Natural killer cell (primary cell): ENCODE results near the gene FGR. TPM values are rescaled to one million over a fixed set of nuclear protein-coding genes. Genes with fewer than 3 reads are reported as not detected.

Experiments used
- ATAC-seq, 3 donors: fragments of 150-1000 bp in 2 of 3; fragments of 200-7000 bp in 1 of 3; cut with Tn5 transposase; 1 replicate in 1 of 3; 2 replicates in 2 of 3; pipeline ENCODE4 v1.10.0; 2021; ENCODE audit warnings: mild to moderate bottlenecking in 2 of 3, moderate library complexity in 2 of 3
- DNase-seq, 2 donors: peaks; one replicate each; pipeline versions ENCODE4 v3.0.0 to v3.0.0-alpha.2; 2013 to 2021; ENCODE audit warnings: mixed read lengths in 1 of 2
- H3K27ac ChIP-seq: one replicate; pipeline ENCODE4 v1.5.1; 2013; ENCODE audit warnings: mild to moderate bottlenecking, low read length
- H3K27me3 ChIP-seq: one replicate; pipeline ENCODE4 v1.6.1; 2013; ENCODE audit warnings: low read length; ENCODE audit not compliant: control insufficient read depth, insufficient read depth
- H3K36me3 ChIP-seq: one replicate; pipeline ENCODE4 v1.6.1; 2013; ENCODE audit warnings: low read length; ENCODE audit not compliant: control insufficient read depth, insufficient read depth
- H3K4me1 ChIP-seq: one replicate; pipeline ENCODE4 v1.6.1; 2013; ENCODE audit warnings: low read length; ENCODE audit not compliant: control insufficient read depth, insufficient read depth
- H3K4me3 ChIP-seq: one replicate; pipeline ENCODE4 v1.5.1; 2013; ENCODE audit warnings: low read length
- H3K9me3 ChIP-seq: one replicate; pipeline ENCODE4 v1.6.1; 2013; ENCODE audit warnings: low read length; ENCODE audit not compliant: control insufficient read depth, insufficient read depth
- H3K27ac Mint-ChIP-seq, 2 donors: one replicate each; pipeline ENCODE4 v1.8.0; 2022; ENCODE audit warnings: mild to moderate bottlenecking in 2 of 2, mixed read lengths in 2 of 2, moderate library complexity in 1 of 2
- H3K27me3 Mint-ChIP-seq, 2 donors: one replicate each; pipeline ENCODE4 v1.8.0; 2022; ENCODE audit warnings: low read depth in 2 of 2, mixed read lengths in 2 of 2
- H3K36me3 Mint-ChIP-seq: one replicate; pipeline ENCODE4 v1.8.0; 2022; ENCODE audit warnings: mixed read lengths
- H3K4me1 Mint-ChIP-seq, 2 donors: one replicate each; pipeline ENCODE4 v1.8.0; 2022; ENCODE audit warnings: mixed read lengths in 2 of 2
- H3K4me3 Mint-ChIP-seq: one replicate; pipeline ENCODE4 v1.8.0; 2022; ENCODE audit warnings: mild to moderate bottlenecking, moderate library complexity, mixed read lengths
- H3K9me3 Mint-ChIP-seq, 2 donors: one replicate each; pipeline ENCODE4 v1.8.0; 2022; ENCODE audit warnings: mixed read lengths in 2 of 2
- WGBS: methylation state at CpG from one replicate; pipeline ENCODE4 v1.1.7; 2013; ENCODE audit warnings: missing lambda C conversion rate; ENCODE audit not compliant: insufficient coverage; 5-methylcytosine and 5-hydroxymethylcytosine counted together
- intact Hi-C: fragments of 100-400 bp; cut with micrococcal nuclease; formaldehyde crosslinking; loops from one replicate; pipeline ENCODE4 v1.14.2; 2022
- total RNA-seq, 4 donors: library from RNA; stranded (reverse); fragments of 120-200 nt in 1 of 4; gene quantifications; one replicate each; pipeline versions ENCODE4 v1.2.3 to v1.2.4, GENCODE V29; 2013 to 2022
- TF ChIP-seq, protein P1 (sequence below): fragments of 200-600 bp; IDR thresholded peaks from one replicate; pipeline ENCODE4 v1.8.0; 2022; ENCODE audit warnings: antibody characterized with exemption

FGR gene
- total RNA-seq, 3 donors from 2014 or later (not counting 1 experiment from before 2014, with no cell fraction given): 353 to 452 (median 362) TPM

- peak overlapping the region; percentile 78 for H3K4me3 Mint-ChIP-seq
- TF ChIP-seq, protein P1, sequence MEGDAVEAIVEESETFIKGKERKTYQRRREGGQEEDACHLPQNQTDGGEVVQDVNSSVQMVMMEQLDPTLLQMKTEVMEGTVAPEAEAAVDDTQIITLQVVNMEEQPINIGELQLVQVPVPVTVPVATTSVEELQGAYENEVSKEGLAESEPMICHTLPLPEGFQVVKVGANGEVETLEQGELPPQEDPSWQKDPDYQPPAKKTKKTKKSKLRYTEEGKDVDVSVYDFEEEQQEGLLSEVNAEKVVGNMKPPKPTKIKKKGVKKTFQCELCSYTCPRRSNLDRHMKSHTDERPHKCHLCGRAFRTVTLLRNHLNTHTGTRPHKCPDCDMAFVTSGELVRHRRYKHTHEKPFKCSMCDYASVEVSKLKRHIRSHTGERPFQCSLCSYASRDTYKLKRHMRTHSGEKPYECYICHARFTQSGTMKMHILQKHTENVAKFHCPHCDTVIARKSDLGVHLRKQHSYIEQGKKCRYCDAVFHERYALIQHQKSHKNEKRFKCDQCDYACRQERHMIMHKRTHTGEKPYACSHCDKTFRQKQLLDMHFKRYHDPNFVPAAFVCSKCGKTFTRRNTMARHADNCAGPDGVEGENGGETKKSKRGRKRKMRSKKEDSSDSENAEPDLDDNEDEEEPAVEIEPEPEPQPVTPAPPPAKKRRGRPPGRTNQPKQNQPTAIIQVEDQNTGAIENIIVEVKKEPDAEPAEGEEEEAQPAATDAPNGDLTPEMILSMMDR: no peak
Observed at GRCh38 chr1:27635396-27636142, 584 bp upstream of the FGR start.

GRCh38 chr1:27634177-27634984 is 604 bp downstream of the FGR start:
- H3K4me1 Mint-ChIP-seq: peaks cover 51 to 85% of the 10 kb centered on the region in 2 donors
- ATAC-seq: peak; percentile 47 to 72 (median 65)
- peak overlapping the region; percentile 86 for H3K4me3 Mint-ChIP-seq
- no peaks in the 10 kb centered on the region for H3K36me3 Mint-ChIP-seq
- H3K4me1 ChIP-seq: peaks cover 76% of the 10 kb centered on the region
- peak overlapping the region; percentile 94 for H3K27ac ChIP-seq
- no peaks in the 10 kb centered on the region for H3K9me3 ChIP-seq
- no peaks in the 10 kb centered on the region for H3K36me3 ChIP-seq
- TF ChIP-seq, protein P1: no peak
- 1% methylated on average over 63 of the region's 63 CpGs for WGBS
- intact Hi-C loops: no loop called here
- H3K27me3 Mint-ChIP-seq: no peaks in the 10 kb centered on the region
- peak overlapping the region; percentile 89 to 92 for H3K27ac Mint-ChIP-seq
- H3K27me3 ChIP-seq: no peaks in the 10 kb centered on the region
- peak overlapping the region; percentile 71 for H3K4me3 ChIP-seq
- peak; percentile 73 to 81 for DNase-seq
- no peaks in the 10 kb centered on the region for H3K9me3 Mint-ChIP-seq

More at GRCh38 chr1:27635396-27636142, 584 bp upstream of the FGR start:
- Mint-ChIP-seq H3K9me3 (no peaks in the 10 kb centered on the region), H3K36me3 (no peaks in the 10 kb centered on the region), H3K4me1 (peaks cover 40 to 76% of the 10 kb centered on the region in 2 donors), H3K27ac (peak overlapping the region; percentile 89 to 92), H3K27me3 (no peaks in the 10 kb centered on the region)
- Histone ChIP-seq H3K4me1 (peaks cover 65% of the 10 kb centered on the region), H3K27ac (peak overlapping the region; percentile 94), H3K36me3 (no peaks in the 10 kb centered on the region), H3K4me3 (peak overlapping the region; percentile 3), H3K27me3 (no peaks in the 10 kb centered on the region), H3K9me3 (no peaks in the 10 kb centered on the region)
- no peak for DNase-seq
- intact Hi-C loops: no loop called here
- no peak for ATAC-seq
- WGBS: 82% methylated on average over 11 of the region's 11 CpGs

DNA sequence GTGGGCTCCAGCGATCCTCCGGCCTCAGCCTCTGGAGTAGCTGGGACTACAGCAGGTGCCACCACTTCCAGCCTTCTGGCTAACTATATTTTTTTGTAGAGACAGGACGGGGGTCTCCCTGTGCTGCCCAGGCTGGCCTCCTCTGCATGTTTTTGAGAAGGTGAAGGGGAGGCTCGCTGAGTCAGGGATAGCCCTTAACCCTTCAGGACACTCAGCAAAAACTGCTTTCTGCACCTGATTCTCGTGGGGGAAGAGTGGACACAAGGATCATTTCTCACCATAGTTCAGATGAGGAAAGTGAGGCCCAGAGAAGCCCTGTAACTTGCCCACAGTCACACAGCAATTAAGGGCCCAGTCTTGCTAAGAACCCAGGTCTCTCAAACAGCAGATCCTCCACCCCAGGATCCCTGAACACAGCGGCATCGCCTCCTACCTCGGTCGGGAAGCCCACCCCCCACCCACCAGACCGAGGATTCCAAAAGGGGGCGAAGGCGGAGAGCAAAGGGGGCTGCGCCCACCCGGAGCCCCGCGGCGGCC is 1.3 kb downstream of the FGR start:
- H3K27me3 ChIP-seq: no peaks in the 10 kb centered on the region
- no peaks in the 10 kb centered on the region for H3K27me3 Mint-ChIP-seq
- peaks cover 57 to 87% of the 10 kb centered on the region in 2 donors for H3K4me1 Mint-ChIP-seq
- H3K9me3 ChIP-seq: no peaks in the 10 kb centered on the region
- ATAC-seq (no peak), DNase-seq (no peak)
- no peaks in the 10 kb centered on the region for H3K9me3 Mint-ChIP-seq
- WGBS: 15% methylated on average over 17 of the region's 17 CpGs
- peak overlapping the region; percentile 89 to 92 for H3K27ac Mint-ChIP-seq
- H3K36me3 Mint-ChIP-seq: no peaks in the 10 kb centered on the region
- H3K27ac ChIP-seq: peak overlapping the region; percentile 94
- H3K36me3 ChIP-seq: no peaks in the 10 kb centered on the region
- H3K4me3 ChIP-seq: peak overlapping the region; percentile 71
- H3K4me3 Mint-ChIP-seq: peak overlapping the region; percentile 85
- TF ChIP-seq, protein P1: no peak
- H3K4me1 ChIP-seq: peaks cover 82% of the 10 kb centered on the region
- intact Hi-C loops: loop anchor here (1.0 to 2.0 kb wide), 3 partner anchors 8 to 26 kb away; no protein-coding TSS in a partner anchor
